Measurements from ENCODE around the gene DLEC1. TPM values are rescaled to one million over a fixed set of nuclear protein-coding genes. Genes with fewer than 3 reads are reported as not detected.

DLEC1 gene
- total RNA-seq, 1 donor from 2014 or later, result not detected

DNA sequence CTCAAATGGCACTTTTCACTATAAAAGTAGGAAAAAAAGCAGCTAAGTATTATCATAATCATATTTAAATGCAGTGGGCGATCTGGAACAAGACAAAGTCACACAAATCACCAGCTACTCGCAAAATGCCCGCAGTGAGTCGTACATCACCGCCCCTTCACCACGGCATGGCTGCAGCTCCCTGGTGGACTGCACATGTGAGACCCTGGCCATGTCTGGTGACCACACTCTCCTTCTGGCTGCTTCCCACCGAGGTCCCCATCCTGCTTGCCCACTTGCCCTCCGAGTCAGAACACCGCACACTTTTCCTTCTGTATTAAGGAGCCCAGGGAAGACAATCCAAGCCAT, 59.3 kb downstream of the DLEC1 start:
- no peak overlapping the region for H3K4me3 ChIP-seq (ENCODE audit: low read depth, low read length)
- TF ChIP-seq, protein P1, sequence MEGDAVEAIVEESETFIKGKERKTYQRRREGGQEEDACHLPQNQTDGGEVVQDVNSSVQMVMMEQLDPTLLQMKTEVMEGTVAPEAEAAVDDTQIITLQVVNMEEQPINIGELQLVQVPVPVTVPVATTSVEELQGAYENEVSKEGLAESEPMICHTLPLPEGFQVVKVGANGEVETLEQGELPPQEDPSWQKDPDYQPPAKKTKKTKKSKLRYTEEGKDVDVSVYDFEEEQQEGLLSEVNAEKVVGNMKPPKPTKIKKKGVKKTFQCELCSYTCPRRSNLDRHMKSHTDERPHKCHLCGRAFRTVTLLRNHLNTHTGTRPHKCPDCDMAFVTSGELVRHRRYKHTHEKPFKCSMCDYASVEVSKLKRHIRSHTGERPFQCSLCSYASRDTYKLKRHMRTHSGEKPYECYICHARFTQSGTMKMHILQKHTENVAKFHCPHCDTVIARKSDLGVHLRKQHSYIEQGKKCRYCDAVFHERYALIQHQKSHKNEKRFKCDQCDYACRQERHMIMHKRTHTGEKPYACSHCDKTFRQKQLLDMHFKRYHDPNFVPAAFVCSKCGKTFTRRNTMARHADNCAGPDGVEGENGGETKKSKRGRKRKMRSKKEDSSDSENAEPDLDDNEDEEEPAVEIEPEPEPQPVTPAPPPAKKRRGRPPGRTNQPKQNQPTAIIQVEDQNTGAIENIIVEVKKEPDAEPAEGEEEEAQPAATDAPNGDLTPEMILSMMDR (conservative IDR thresholded peaks at IDR 0.05; ENCODE audit: low read depth, low read length), result no peak

DNA sequence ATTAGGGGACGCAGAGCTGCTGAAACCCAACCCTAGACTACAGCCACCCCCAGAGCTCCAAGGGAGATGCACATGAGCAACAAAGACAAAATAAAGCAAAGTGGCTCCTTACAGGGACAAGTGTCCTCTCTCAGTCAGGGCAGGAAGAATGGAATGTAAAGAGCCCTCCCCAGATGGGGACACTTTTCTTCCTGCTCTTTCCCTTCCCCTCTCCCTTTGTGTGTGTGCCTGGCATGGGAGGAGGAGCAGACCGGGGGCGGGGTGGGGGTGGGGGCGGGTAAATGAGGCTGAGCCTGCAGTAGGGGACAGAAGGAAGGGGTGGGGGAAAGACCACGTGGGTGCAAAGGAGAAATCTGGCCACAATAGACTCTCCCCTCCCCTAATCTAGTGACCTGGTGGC, 60.5 kb downstream of the DLEC1 start:
- TF ChIP-seq, protein P1 (conservative IDR thresholded peaks at IDR 0.05; ENCODE audit: low read depth, low read length), result no peak
- DNase-seq (ENCODE audit: low read depth), result no peak
- no peak overlapping the region for H3K4me3 ChIP-seq (ENCODE audit: low read depth, low read length)

More for the DNA sequence above, 59.3 kb downstream of the DLEC1 start:
- DNase-seq (ENCODE audit: low read depth), result no peak

DNA sequence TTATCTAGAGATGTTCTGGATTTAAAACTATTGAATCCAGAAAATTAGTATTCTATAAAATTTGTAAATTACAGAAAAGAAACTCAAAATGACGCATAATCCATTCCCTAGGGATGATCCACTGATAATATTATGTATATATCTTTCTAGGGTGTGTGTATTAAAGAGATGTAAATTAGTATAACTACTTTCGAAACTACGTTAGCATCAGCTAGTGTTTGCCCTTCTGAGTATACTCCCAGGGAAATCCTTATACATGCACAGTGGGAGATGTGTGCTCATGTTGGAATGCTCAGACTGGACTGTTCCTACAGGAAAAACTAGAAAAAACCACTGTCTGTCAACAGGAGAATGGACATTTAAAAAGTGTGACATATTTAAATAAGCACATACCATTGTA, 61.5 kb downstream of the DLEC1 start:
- no peak overlapping the region for H3K4me3 ChIP-seq (ENCODE audit: low read depth, low read length)
- TF ChIP-seq, protein P1 (conservative IDR thresholded peaks at IDR 0.05; ENCODE audit: low read depth, low read length), result no peak
- DNase-seq (ENCODE audit: low read depth), result no peak

DNA sequence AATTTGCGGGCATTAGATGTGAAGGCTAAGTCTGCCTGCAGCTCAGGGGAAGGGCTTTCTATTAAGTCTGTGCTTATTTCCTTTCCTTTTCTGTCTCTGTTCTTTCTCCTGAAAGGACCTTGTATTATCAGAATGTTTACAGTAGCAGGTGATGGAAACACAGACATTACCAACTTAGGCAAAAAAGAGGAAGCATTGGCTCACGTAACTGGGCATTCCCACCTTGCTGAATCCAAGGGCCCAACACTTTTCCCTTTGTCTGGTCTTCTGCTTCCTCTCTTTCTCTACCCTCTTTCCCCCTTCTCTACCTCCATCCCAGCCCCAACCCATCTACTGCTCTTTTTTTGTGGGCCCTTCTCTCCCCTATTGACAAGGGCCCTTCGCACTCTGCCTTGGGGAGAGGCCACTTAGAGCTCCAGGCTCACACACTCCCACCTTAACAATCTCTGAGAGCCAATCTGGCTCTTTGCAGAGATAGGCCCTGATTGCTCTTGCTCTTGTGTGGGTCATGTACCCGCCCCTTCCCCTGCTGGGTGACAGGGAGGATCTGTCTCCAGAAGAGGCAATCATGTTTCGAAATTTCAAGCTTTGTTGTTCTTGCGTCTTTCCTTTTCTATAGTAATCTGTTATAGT, 62.9 kb downstream of the DLEC1 start:
- H3K4me3 ChIP-seq (ENCODE audit: low read depth, low read length), result no peak overlapping the region
- DNase-seq (ENCODE audit: low read depth), result no peak
- TF ChIP-seq, protein P1 (conservative IDR thresholded peaks at IDR 0.05; ENCODE audit: low read depth, low read length), result no peak

DNA sequence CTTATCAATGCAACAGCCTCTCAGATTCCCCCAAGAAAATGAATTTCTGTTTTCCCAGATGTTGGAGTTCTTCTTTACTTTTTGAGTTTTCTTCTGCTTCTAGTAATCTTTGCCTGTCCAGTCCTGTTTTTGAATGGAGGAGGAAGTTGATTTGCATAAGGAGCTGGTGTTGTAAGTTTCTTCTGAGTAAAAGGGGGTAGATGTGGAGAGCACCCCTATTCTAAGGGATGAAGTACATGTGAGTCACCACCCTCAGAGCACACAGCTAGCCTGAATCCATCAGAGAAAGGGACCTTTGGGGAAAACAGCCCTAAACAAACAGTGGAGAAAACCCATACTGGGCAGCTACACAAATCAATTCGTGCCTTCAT, 63.4 kb downstream of the DLEC1 start:
- H3K4me3 ChIP-seq (ENCODE audit: low read depth, low read length), result no peak overlapping the region
- TF ChIP-seq, protein P1 (conservative IDR thresholded peaks at IDR 0.05; ENCODE audit: low read depth, low read length), result no peak
- no peak for DNase-seq (ENCODE audit: low read depth)

DNA sequence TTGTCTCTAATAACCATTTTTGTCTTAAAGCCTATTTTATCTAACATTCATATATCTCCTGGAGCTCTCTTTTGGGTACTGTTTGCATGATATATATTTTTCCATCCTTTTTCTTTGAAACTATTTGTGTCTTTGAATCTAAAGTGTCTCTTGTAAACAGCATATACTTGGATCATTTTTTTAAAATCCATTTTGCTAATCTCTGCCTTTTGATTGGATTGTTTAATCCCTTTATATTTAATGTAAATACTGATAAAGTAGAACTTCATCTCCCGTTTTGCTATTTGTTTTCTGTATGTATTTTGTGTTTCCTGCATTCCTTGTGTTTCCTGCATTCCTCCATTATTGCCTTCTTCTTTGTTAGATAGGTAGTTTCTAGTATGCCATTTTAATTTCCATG, 66.5 kb downstream of the DLEC1 start:
- DNase-seq (ENCODE audit: low read depth), result no peak
- H3K4me3 ChIP-seq (ENCODE audit: low read depth, low read length), result no peak overlapping the region
- TF ChIP-seq, protein P1 (conservative IDR thresholded peaks at IDR 0.05; ENCODE audit: low read depth, low read length), result no peak

DNA sequence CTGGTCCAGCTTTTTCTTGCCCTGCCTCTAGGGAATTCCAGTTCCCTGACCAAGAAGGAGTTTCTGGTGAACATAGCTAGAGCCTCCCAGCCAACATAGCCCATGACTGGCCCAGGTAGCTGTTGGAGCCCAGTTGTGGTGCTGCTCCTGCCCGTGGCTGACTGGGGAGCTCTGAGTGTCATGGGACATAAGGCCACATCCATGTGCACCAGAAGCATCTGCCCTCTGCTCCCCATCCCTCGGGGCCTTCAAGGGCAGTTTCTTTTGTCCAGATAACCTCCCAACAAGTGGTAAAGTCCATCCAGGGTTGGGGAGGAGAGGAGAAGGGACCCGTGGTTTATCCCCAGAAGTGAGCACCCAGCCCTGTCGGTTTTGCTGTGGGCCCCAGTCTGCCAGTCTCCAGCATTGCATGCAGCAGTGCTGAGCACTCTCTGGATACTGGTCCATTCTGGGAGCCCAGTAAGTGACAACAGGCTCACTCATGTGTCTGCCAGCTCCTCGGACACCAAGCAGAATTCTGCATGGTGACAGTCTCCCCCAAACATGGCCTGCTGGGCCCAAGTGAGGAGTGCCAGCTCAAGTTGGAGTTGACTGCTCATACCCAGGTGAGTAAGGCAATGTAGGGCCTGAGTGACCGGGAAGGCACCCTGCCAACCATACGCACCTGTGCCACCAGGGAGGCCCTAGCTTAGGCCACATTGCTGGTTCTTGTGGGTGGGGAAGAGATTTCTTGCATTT, 69.1 kb downstream of the DLEC1 start:
- TF ChIP-seq, protein P1 (conservative IDR thresholded peaks at IDR 0.05; ENCODE audit: low read depth, low read length), result no peak
- H3K4me3 ChIP-seq (ENCODE audit: low read depth, low read length), result no peak overlapping the region
- no peak for DNase-seq (ENCODE audit: low read depth)
